ENCODE data around the gene F7. TPM values are rescaled to one million over a fixed set of nuclear protein-coding genes. Genes with fewer than 3 reads are reported as not detected.
"Not testable (repeated sequence)": the region's sequence is repeated elsewhere in the genome, so short reads cannot be mapped to it uniquely, and the experiment has no call there.

F7 gene
- total RNA-seq, 3 donors from 2014 or later: 0.15 to 0.48 (median 0.33) TPM

- intact Hi-C loops (cut with DNase I; ENCODE audit: low total_unique reads): no loop called here
- Histone ChIP-seq H3K36me3 (no peaks in the 10 kb centered on the region), H3K9me3 (no peaks in the 10 kb centered on the region), H3K27me3 (peaks cover 0 to 21% of the 10 kb centered on the region in 2 donors), H3K4me1 (no peaks in the 10 kb centered on the region), H3K27ac (no peak overlapping the region), H3K4me3 (no peak overlapping the region)
- TF ChIP-seq CTCF (IDR thresholded peaks at IDR 0.05) (no peak), POLR2AphosphoS5 (IDR thresholded peaks at IDR 0.05) (no peak), POLR2A (IDR thresholded peaks at IDR 0.05) (no peak)
- no peak for DNase-seq (ENCODE audit: low spot score in 2 of 2)
Measured at GRCh38 chr13:113159701-113160100, 54.1 kb downstream of the F7 start.

GRCh38 chr13:113160983-113161382, 55.4 kb downstream of the F7 start:
- Histone ChIP-seq H3K4me1 (no peaks in the 10 kb centered on the region), H3K27ac (no peak overlapping the region), H3K9me3 (no peaks in the 10 kb centered on the region), H3K27me3 (peaks cover 0 to 21% of the 10 kb centered on the region in 2 donors), H3K4me3 (no peak overlapping the region), H3K36me3 (no peaks in the 10 kb centered on the region)
- no peak for DNase-seq (ENCODE audit: low spot score in 2 of 2)
- TF ChIP-seq POLR2A (IDR thresholded peaks at IDR 0.05) (no peak), POLR2AphosphoS5 (IDR thresholded peaks at IDR 0.05) (no peak), CTCF (IDR thresholded peaks at IDR 0.05) (no peak)
- intact Hi-C loops (cut with DNase I; ENCODE audit: low total_unique reads): no loop called here

GRCh38 chr13:113161433-113161832, 55.8 kb downstream of the F7 start:
- DNase-seq (ENCODE audit: low spot score in 2 of 2): no peak
- no peaks in the 10 kb centered on the region for H3K9me3 ChIP-seq
- no peak for TF ChIP-seq CTCF (IDR thresholded peaks at IDR 0.05)
- TF ChIP-seq POLR2AphosphoS5 (IDR thresholded peaks at IDR 0.05): no peak
- TF ChIP-seq POLR2A (IDR thresholded peaks at IDR 0.05): no peak
- no peaks in the 10 kb centered on the region for H3K4me1 ChIP-seq
- no peak overlapping the region for H3K4me3 ChIP-seq
- peaks cover 0 to 21% of the 10 kb centered on the region in 2 donors for H3K27me3 ChIP-seq
- no peak overlapping the region for H3K27ac ChIP-seq
- H3K36me3 ChIP-seq: no peaks in the 10 kb centered on the region
- intact Hi-C loops (cut with DNase I; ENCODE audit: low total_unique reads): no loop called here

- H3K27ac ChIP-seq; H3K9me3 ChIP-seq; intact Hi-C loops (cut with DNase I; ENCODE audit: low total_unique reads); H3K36me3 ChIP-seq; DNase-seq (ENCODE audit: low spot score in 2 of 2); H3K4me3 ChIP-seq; H3K4me1 ChIP-seq: not testable (repeated sequence)
- H3K27me3 ChIP-seq: peaks cover 0 to 21% of the 10 kb centered on the region in 2 donors
Measured at GRCh38 chr13:113161975-113162374, 56.4 kb downstream of the F7 start.

- DNase-seq (ENCODE audit: low spot score in 2 of 2): peak in 1 of 2 donors; percentile 7
- H3K9me3 ChIP-seq: no peaks in the 10 kb centered on the region
- H3K27ac ChIP-seq: no peak overlapping the region
- TF ChIP-seq POLR2A (IDR thresholded peaks at IDR 0.05) (no peak), POLR2AphosphoS5 (IDR thresholded peaks at IDR 0.05) (no peak), CTCF (IDR thresholded peaks at IDR 0.05) (no peak)
- H3K4me1 ChIP-seq: no peaks in the 10 kb centered on the region
- H3K36me3 ChIP-seq: no peaks in the 10 kb centered on the region
- no peak overlapping the region for H3K4me3 ChIP-seq
- intact Hi-C loops (cut with DNase I; ENCODE audit: low total_unique reads): no loop called here
- H3K27me3 ChIP-seq: peaks cover 0 to 21% of the 10 kb centered on the region in 2 donors
Measured at GRCh38 chr13:113162783-113163685, 57.4 kb downstream of the F7 start.
